HepG2 (cell line): Measurements from ENCODE around the gene ECPAS. TPM values are rescaled to one million over a fixed set of nuclear protein-coding genes. Genes with fewer than 3 reads are reported as not detected.

Experiments
- DMAP1 ChIP-seq: IDR thresholded peaks from 2 replicates; pipeline ENCODE4 v1.6.1; 2016
- EHMT2 ChIP-seq: fragments of 200-600 bp; sonication (generic); IDR thresholded peaks from 2 replicates; pipeline ENCODE4 v1.7.0; 2017; ENCODE audit warnings: antibody characterized with exemption, low read depth, low read length, borderline replicate concordance
- HDAC1 ChIP-seq: sonication (generic); formaldehyde crosslinking; IDR thresholded peaks from 2 replicates; pipeline ENCODE4 v1.5.1; 2020; ENCODE audit warnings: mild to moderate bottlenecking, missing genetic modification reagents
- HNF4G ChIP-seq, 2 experiments: sonication (generic) in 1 of 2; formaldehyde crosslinking in 1 of 2; IDR thresholded peaks; 2 replicates each; pipeline versions ENCODE4 v1.4.0 to v1.6.1; 2011 to 2020; ENCODE audit warnings: borderline replicate concordance in 2 of 2, low read depth in 2 of 2, mild to moderate bottlenecking in 2 of 2, low read length in 1 of 2, missing genetic modification reagents in 1 of 2, moderate library complexity in 1 of 2
- SP4 ChIP-seq: sonication (generic); formaldehyde crosslinking; IDR thresholded peaks from 2 replicates; pipeline ENCODE4 v1.8.1; 2023; ENCODE audit warnings: mild to moderate bottlenecking, missing genetic modification reagents
- TBP ChIP-seq: sonication (generic); formaldehyde crosslinking; IDR thresholded peaks from 2 replicates; pipeline ENCODE4 v1.5.0; 2020; ENCODE audit warnings: missing genetic modification reagents
- XBP1 ChIP-seq: sonication (generic); formaldehyde crosslinking; IDR thresholded peaks from 2 replicates; pipeline ENCODE4 v1.5.0; 2020; ENCODE audit warnings: missing genetic modification reagents
- ZIK1 ChIP-seq: sonication (generic); formaldehyde crosslinking; IDR thresholded peaks from 2 replicates; pipeline ENCODE4 v1.5.0; 2020; ENCODE audit warnings: mild to moderate bottlenecking, low read depth, missing genetic modification reagents, borderline replicate concordance
- polyA plus RNA-seq, 8 experiments: library from polyadenylated mRNA; depleted of rRNA in 3 of 8; stranded (reverse) in 7 of 8; unstranded in 1 of 8; fragments of >200 nt; fragmentation: Illumina TruSeq in 4 of 8; extraction: Trizol in 4 of 8; gene quantifications; 2 replicates each; pipeline versions ENCODE4 v1.2.1 to v1.2.3, GENCODE V29; 2011 to 2016; ENCODE audit warnings: low read depth in 4 of 8, missing spikeins in 1 of 8, mixed read lengths in 1 of 8; ENCODE audit not compliant: insufficient read depth in 1 of 8
- total RNA-seq, 5 experiments: library from RNA; depleted of rRNA; stranded (reverse); fragments of >200 nt; fragmentation: Illumina TruSeq; extraction: Trizol; gene quantifications; 2 replicates each; pipeline ENCODE4 v1.2.3, GENCODE V29; 2016; ENCODE audit warnings: low read depth in 1 of 5
- TF ChIP-seq, protein P1 (sequence below): sonication (generic); formaldehyde crosslinking; IDR thresholded peaks from 2 replicates; pipeline ENCODE4 v1.9.0; 2021; ENCODE audit warnings: mild to moderate bottlenecking, missing genetic modification reagents
- TF ChIP-seq, protein P2 (sequence below): sonication (generic); formaldehyde crosslinking; IDR thresholded peaks from one replicate; pipeline ENCODE4 v1.5.1; 2020; ENCODE audit warnings: mild to moderate bottlenecking, missing genetic modification reagents; ENCODE audit errors: not compliant biosample characterization
- TF ChIP-seq, protein P3 (sequence below): sonication (generic); formaldehyde crosslinking; IDR thresholded peaks from 2 replicates; pipeline ENCODE4 v1.5.0; 2020; ENCODE audit warnings: missing genetic modification reagents, mild to moderate bottlenecking, borderline replicate concordance
- TF ChIP-seq, protein P4 (sequence below): sonication (generic); formaldehyde crosslinking; IDR thresholded peaks from 2 replicates; pipeline ENCODE4 v1.4.0; 2020; ENCODE audit warnings: mild to moderate bottlenecking, missing genetic modification reagents

Gene ECPAS
- total and polyA plus RNA-seq, 2 of the 13 experiments (the other 11 are each of a cell fraction or from before 2014, with no cell fraction given): 35.3 to 58.0 TPM

DNA sequence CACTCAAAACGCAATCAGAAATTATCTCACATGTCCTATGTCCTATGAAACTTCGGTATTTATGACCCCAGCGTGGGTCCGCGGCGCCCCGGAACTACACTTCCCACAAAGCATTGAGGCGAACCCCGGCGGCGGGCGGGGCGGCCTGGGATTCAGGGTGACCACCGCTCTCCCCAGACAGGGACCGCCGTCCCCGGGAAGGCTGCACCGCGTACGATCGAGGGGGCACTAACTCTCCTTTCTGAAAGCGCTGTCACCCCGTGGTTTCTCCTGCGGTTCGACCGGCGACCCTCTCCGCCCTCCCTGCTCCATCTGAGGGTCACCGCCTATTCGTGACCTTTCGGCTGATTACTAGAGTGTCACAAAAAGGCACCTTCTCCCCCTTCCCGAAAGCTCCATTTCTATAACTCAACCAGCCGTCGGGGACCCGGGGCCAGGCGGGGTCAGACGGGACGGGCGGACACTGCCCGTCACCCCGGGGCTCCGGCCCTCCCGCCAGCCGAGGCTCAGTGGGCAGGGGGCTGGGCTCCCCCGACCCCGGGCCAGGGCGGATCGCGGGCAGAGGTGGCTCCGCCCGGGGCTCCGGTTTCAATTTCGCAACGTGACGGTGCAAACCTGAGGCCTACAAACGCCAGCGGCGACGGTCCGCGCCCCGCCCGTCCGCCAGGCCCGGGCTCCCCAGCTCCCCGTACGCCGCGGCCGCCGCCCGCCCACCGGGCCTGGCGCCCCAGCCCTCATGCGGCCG lies 1.3 kb downstream of the ECPAS start (continued):
- TF ChIP-seq, protein P1, sequence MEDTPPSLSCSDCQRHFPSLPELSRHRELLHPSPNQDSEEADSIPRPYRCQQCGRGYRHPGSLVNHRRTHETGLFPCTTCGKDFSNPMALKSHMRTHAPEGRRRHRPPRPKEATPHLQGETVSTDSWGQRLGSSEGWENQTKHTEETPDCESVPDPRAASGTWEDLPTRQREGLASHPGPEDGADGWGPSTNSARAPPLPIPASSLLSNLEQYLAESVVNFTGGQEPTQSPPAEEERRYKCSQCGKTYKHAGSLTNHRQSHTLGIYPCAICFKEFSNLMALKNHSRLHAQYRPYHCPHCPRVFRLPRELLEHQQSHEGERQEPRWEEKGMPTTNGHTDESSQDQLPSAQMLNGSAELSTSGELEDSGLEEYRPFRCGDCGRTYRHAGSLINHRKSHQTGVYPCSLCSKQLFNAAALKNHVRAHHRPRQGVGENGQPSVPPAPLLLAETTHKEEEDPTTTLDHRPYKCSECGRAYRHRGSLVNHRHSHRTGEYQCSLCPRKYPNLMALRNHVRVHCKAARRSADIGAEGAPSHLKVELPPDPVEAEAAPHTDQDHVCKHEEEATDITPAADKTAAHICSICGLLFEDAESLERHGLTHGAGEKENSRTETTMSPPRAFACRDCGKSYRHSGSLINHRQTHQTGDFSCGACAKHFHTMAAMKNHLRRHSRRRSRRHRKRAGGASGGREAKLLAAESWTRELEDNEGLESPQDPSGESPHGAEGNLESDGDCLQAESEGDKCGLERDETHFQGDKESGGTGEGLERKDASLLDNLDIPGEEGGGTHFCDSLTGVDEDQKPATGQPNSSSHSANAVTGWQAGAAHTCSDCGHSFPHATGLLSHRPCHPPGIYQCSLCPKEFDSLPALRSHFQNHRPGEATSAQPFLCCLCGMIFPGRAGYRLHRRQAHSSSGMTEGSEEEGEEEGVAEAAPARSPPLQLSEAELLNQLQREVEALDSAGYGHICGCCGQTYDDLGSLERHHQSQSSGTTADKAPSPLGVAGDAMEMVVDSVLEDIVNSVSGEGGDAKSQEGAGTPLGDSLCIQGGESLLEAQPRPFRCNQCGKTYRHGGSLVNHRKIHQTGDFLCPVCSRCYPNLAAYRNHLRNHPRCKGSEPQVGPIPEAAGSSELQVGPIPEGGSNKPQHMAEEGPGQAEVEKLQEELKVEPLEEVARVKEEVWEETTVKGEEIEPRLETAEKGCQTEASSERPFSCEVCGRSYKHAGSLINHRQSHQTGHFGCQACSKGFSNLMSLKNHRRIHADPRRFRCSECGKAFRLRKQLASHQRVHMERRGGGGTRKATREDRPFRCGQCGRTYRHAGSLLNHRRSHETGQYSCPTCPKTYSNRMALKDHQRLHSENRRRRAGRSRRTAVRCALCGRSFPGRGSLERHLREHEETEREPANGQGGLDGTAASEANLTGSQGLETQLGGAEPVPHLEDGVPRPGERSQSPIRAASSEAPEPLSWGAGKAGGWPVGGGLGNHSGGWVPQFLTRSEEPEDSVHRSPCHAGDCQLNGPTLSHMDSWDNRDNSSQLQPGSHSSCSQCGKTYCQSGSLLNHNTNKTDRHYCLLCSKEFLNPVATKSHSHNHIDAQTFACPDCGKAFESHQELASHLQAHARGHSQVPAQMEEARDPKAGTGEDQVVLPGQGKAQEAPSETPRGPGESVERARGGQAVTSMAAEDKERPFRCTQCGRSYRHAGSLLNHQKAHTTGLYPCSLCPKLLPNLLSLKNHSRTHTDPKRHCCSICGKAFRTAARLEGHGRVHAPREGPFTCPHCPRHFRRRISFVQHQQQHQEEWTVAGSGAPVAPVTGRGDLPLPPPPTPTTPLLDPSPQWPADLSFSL (CRISPR knock-in tag): no peak
- TF ChIP-seq, protein P2, sequence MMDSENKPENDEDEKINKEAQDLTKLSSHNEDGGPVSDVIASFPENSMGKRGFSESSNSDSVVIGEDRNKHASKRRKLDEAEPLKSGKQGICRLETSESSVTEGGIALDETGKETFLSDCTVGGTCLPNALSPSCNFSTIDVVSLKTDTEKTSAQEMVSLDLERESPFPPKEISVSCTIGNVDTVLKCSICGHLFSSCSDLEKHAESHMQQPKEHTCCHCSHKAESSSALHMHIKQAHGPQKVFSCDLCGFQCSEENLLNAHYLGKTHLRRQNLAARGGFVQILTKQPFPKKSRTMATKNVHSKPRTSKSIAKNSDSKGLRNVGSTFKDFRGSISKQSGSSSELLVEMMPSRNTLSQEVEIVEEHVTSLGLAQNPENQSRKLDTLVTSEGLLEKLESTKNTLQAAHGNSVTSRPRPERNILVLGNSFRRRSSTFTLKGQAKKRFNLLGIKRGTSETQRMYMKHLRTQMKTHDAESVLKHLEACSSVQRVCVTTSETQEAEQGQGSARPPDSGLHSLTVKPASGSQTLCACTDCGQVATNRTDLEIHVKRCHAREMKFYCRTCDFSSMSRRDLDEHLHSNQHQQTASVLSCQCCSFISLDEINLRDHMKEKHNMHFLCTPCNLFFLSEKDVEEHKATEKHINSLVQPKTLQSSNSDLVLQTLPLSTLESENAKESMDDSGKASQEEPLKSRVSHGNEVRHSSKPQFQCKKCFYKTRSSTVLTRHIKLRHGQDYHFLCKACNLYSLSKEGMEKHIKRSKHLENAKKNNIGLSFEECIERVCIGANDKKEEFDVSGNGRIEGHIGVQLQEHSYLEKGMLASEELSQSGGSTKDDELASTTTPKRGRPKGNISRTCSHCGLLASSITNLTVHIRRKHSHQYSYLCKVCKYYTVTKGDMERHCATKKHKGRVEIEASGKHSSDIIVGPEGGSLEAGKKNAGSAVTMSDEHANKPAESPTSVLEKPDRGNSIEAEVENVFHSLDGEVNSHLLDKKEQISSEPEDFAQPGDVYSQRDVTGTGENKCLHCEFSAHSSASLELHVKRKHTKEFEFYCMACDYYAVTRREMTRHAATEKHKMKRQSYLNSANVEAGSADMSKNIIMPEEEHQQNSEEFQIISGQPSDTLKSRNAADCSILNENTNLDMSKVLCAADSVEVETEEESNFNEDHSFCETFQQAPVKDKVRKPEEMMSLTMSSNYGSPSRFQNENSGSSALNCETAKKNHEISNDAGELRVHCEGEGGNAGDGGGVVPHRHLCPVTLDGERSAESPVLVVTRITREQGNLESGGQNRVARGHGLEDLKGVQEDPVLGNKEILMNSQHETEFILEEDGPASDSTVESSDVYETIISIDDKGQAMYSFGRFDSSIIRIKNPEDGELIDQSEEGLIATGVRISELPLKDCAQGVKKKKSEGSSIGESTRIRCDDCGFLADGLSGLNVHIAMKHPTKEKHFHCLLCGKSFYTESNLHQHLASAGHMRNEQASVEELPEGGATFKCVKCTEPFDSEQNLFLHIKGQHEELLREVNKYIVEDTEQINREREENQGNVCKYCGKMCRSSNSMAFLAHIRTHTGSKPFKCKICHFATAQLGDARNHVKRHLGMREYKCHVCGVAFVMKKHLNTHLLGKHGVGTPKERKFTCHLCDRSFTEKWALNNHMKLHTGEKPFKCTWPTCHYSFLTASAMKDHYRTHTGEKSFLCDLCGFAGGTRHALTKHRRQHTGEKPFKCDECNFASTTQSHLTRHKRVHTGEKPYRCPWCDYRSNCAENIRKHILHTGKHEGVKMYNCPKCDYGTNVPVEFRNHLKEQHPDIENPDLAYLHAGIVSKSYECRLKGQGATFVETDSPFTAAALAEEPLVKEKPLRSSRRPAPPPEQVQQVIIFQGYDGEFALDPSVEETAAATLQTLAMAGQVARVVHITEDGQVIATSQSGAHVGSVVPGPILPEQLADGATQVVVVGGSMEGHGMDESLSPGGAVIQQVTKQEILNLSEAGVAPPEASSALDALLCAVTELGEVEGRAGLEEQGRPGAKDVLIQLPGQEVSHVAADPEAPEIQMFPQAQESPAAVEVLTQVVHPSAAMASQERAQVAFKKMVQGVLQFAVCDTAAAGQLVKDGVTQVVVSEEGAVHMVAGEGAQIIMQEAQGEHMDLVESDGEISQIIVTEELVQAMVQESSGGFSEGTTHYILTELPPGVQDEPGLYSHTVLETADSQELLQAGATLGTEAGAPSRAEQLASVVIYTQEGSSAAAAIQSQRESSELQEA: peak; percentile 44
- TF ChIP-seq, protein P3, sequence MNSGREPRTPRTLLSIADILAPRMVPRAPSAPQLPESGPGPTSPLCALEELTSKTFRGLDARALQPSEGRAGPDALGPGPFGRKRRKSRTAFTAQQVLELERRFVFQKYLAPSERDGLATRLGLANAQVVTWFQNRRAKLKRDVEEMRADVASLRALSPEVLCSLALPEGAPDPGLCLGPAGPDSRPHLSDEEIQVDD (CRISPR knock-in tag): no peak
- TF ChIP-seq EHMT2 (no peak), TBP (CRISPR knock-in tag) (no peak), HNF4G (IDR thresholded peaks at IDR 0.05; ENCODE audit: borderline replicate concordance, low read depth, low read length) (no peak), HNF4G (CRISPR knock-in tag; IDR thresholded peaks at IDR 0.05; ENCODE audit: borderline replicate concordance, low read depth) (no peak), HDAC1 (CRISPR knock-in tag) (no peak; the same call in 1 of the 2 replicates), ZIK1 (CRISPR knock-in tag) (0 out of 2 replicates have a peak, but pooled peaks have one; percentile 61), DMAP1 (CRISPR knock-in tag) (no peak), XBP1 (no peak), SP4 (CRISPR knock-in tag) (peak; percentile 50)
- TF ChIP-seq, protein P4, sequence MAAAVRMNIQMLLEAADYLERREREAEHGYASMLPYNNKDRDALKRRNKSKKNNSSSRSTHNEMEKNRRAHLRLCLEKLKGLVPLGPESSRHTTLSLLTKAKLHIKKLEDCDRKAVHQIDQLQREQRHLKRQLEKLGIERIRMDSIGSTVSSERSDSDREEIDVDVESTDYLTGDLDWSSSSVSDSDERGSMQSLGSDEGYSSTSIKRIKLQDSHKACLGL (CRISPR knock-in tag): no peak
